Kidney glomerular epithelial cell (primary cell): Measurements from ENCODE around the gene CDC42.
A peak's percentile ranks its signal among the peaks of the same experiment; 100 is the strongest.

Source experiments
- DNase-seq: peaks from one replicate; lab custom pipeline; 2025; lab: John Stamatoyannopoulos, UW

CDC42 gene

GRCh38 chr1:22131062-22131461, 78.6 kb downstream of the CDC42 start:
- DNase-seq, result no peak

GRCh38 chr1:22131875-22132486, 79.5 kb downstream of the CDC42 start:
- no peak for DNase-seq

- DNase-seq, result peak; percentile 37
These were observed 80.2 kb downstream of the CDC42 start for GRCh38 chr1:22132517-22133235.

GRCh38 chr1:22133247-22133930, 80.9 kb downstream of the CDC42 start:
- DNase-seq, result no peak

- no peak for DNase-seq
These were observed 81.4 kb downstream of the CDC42 start for GRCh38 chr1:22133931-22134324.

- DNase-seq, result no peak
These were observed 84.7 kb downstream of the CDC42 start for GRCh38 chr1:22137004-22137720.

GRCh38 chr1:22139066-22139594, 86.6 kb downstream of the CDC42 start:
- no peak for DNase-seq

GRCh38 chr1:22139817-22140216, 87.3 kb downstream of the CDC42 start:
- no peak for DNase-seq
